GM21515 (cell line): Measurements from ENCODE around the gene LCMT1.
"Not testable (repeated sequence)": the region's sequence is repeated elsewhere in the genome, so short reads cannot be mapped to it uniquely, and the experiment has no call there.

Source experiments
- ATAC-seq: cut with Tn5 transposase; IDR thresholded peaks from one replicate; pipeline ENCODE4 v1.9.1; 2021; ENCODE audit not compliant: unreplicated experiment

Gene LCMT1

GRCh38 chr16:25111403-25112166 is at the start of gene LCMT1:
Gene LCMT1 (plus strand): TSS chr16:25111742. CDS start chr16:25111884, 142 bp downstream.
- ATAC-seq = peak; percentile 91

- ATAC-seq = no peak
These were observed 48.4 kb upstream of the LCMT1 start for GRCh38 chr16:25063102-25063501.

DNA sequence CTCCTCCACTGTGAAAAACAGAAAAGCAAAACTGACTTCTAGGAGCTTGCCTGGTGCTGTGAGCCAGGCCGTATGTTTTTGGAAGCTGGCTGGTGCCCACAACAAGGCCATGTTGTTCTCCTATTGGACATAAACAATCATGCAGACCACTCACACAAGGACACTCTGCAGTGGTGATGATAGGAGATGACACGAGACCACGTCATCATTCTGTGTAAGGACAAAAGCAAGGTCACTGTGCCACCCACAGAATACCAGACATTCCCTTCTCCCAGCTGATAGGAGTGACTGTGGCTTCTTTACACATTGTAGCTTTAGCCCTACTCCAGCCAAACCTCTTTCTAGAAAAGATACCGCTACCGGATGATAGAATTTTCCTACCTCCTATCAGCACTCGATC is 47.7 kb upstream of the LCMT1 start:
- ATAC-seq = no peak

DNA sequence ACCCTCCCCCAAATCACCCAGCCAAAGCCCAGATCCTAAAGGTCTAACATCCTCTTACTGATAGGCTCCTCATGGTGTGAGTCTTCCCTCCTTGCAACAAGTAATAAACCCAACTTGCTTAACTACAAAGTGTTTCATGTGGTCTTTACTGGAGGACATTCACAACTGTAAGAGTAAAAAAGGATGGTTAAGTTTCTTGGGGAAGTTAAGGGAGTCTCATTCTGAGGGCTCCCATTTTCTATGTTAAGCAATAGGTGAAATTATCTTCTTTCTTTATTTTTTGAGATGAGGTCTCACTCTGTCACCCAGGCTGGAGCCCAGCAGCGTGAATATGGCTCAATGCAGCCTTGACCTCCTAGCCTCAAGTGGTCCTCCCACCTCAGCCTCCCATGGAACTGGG is 47.3 kb upstream of the LCMT1 start:
- not testable (repeated sequence) for ATAC-seq

DNA sequence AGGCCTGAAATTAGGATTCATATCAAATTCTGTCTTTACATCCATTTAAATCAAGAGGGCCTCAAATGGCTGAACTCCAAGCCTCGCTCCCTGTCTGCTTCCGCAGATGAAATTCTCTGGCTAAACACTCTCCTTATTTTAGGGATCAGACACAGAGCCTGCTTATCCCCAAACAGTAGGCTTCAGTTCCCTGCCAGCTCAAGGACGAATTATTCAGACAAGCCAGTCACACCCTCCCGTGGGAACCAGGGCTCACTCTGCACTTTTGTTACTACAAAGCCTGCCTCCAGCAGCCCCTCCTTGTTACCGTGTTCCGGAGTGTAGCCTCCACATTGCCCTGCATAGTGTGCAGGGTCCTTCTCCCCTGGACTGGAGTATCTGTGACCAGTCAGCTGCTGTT is 46.6 kb upstream of the LCMT1 start:
- no peak for ATAC-seq

DNA sequence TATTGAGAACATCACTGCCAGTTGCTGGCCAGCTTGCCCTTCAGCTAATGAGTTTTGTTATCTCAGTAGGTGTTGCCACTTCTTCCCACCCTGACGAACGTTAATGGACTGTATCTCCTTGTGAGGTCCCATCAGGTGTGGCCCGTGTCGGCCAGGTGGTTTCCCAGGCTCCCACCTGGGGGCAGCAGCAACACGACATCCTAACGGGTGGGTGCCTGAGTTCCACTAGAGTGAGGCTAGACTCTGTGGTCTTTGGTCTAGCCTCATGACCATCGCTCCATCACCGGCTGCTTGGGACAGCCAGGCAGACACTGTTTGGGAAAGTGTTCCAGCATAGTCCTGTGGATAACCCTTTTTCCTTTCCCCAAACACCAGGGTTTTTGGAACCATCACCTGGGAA is 45.6 kb upstream of the LCMT1 start:
- no peak for ATAC-seq

- no peak for ATAC-seq
These were observed 45.2 kb upstream of the LCMT1 start for GRCh38 chr16:25066426-25066746.

GRCh38 chr16:25066747-25067631 is 44.6 kb upstream of the LCMT1 start:
- peak; percentile 85 for ATAC-seq

DNA sequence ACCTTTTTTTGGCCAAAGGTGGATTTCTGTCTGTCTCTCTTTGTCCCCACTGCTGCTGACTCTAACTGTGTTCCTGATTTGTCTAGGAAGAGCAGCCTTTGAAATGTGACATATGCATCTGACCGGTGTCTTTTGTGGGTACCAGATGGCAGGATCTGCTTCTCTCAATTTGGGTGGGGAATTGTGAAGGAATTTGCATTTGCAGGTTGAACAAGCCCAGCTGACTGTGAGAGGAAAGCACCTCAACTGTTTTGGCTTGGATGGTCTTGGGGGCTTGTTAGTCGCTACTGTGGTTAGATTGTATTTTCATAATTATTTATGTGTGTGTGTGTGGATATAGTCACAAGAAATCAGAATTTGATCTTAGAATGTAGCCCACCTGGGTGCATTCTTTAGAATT is 37.7 kb upstream of the LCMT1 start:
- no peak for ATAC-seq

GRCh38 chr16:25078386-25078978 is 33.1 kb upstream of the LCMT1 start:
- ATAC-seq = no peak

GRCh38 chr16:25079637-25080378 is 31.7 kb upstream of the LCMT1 start:
- no peak for ATAC-seq

DNA sequence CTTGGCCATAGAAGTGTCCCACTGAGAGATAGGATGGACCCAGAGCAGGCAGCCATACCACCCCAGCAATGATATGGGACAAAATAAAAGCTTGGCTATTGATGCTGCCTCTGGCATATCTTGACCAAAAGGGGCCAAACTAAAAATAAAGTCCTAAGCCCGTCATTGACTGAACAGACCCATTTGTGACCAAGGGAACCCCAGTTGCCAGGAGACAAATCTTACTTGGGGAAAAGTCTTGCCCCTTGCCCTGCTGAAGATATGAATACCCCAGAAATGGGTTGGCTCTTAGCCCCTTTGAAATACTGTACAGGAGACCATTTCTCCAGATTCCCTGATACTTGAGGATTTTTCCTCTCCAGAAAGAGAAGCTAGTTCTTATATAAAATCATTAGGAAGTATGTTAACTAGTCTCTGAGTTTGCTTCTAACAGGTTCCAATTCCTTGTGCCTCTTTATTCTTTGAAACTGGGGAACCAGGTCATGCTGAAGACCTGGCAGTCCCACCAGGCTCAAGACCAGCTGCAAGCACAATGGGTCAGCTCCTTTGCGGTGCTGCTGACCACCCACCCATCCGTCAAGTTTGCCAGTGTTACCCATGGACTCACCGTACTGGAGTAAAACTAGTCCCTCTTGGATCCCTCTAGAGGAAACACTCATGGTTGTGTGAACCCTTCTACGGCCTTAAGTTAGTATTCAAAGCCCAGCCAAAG is 31.0 kb upstream of the LCMT1 start:
- no peak for ATAC-seq

- ATAC-seq = no peak
These were observed 29.8 kb upstream of the LCMT1 start for GRCh38 chr16:25081702-25082101.

DNA sequence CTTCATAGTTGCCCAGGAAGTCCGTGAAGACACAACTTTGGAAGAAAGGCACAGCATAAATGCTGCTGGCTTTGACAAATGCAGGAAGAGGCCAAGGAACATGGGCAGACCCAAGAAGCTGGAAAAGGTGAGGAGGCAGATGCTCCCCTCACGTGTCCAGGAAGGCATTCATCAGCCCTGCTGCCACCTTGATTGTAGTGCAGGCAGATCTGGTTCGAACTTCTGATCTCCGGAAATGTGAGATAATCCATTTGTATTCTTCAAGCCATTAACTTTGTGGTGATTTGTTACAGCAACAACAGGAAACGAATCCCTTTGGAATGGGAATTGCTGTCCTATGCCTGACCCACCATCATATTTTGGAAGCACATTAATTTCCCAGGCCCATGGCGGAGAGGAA is 28.5 kb upstream of the LCMT1 start:
- ATAC-seq = no peak

GRCh38 chr16:25083701-25084100 is 27.8 kb upstream of the LCMT1 start:
- ATAC-seq = no peak

DNA sequence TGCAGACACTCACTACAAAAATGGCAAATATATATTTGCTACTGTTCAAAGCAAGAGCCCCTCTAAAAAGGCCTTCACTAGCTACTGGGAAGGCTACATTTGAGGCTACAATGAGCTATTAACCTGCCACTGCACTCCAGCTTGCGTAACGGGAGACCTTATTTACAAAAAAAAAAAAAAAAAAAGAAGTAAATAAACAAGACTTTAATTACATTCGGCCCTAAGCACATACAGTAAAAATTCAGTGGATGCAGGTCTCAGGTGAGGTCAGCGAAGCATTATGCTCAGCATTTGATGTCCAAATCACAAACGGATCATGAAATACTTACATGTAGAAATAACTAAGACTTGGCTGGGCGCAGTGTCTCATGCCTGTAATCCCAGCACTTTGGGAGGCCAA is 26.7 kb upstream of the LCMT1 start:
- no peak for ATAC-seq

- no peak for ATAC-seq
These were observed 23.8 kb upstream of the LCMT1 start for GRCh38 chr16:25087761-25088160.

DNA sequence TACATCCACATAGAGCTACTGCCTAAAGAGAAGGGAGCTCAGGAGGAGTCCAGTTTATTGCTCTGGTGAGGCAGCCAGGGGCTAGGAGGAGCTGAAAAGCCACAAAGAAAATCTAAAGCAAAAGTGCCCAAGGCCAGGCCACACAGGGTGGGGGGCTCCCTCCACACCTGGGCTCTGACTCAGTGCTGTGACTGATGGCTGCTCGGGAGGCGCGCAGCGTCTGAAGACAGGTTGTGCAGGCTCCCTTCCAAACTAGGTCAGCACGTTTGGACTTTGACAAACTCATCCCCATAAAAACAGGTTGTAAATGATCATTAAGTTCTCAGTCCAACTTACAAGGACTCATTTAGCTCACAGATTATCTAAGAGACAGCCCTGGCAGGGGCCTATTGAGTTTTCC is 22.2 kb upstream of the LCMT1 start:
- no peak for ATAC-seq

- no peak for ATAC-seq
These were observed 19.1 kb upstream of the LCMT1 start for GRCh38 chr16:25092441-25092840.

GRCh38 chr16:25093208-25094061 is 18.1 kb upstream of the LCMT1 start:
- peak; percentile 67 for ATAC-seq
